ENCODE measurements around the gene PIGQ.

The PIGQ gene

DNA sequence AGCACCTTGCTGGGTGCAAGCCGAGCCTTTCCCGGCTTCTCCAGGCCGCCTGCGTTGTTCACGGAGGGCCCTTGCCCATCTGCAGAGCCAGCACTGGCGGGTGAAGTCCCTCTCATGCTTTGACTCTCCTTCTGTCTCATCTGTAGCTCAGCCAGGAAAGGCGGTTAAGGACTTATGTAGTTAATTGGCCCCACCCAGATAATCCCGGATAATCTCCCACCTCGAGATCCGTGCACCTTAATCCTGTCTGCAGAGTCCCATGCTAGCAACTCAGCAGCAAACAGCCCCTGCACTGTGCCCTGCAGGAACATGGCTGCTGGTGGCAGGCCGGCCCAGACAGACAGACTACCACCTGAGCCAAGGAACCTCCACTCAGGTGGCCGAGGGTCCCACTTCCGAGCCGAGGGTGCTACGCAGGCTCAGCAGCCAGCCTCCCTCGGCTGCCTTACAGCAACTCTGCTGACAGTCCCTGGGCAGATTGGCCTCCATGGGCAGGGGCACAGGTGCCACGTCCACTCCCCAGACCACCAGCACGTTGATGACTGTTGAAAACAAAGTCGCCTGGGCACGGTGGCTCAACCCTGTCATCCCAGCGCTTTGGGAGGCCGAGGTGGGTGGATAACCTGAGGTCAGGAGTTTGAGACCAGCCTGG, 37.0 kb downstream of the PIGQ start:
- DNase-seq (ENCODE audit: low read depth in 2 of 2): no peak

DNA sequence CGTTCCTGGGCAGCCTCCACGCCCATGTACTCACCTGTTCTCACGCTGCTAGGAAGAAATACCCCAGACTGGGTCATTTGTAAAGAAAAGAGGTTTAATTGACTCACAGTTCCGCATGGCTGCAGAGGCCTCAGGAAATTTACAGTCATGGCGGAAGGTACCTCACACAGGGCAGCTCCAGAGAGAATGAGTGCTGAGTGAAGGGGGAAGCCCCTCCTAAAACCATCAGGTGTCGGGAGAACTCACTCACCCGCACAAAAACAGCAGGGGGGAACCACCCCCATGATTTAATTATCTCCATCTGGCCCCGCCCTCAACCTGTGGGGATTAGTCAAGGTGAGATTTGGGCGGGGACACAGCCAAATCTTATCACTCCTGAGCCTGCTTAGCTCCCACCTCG, 38.3 kb downstream of the PIGQ start:
- peak in 1 of 2 experiments; percentile 44 for DNase-seq (ENCODE audit: low read depth in 2 of 2)

DNA sequence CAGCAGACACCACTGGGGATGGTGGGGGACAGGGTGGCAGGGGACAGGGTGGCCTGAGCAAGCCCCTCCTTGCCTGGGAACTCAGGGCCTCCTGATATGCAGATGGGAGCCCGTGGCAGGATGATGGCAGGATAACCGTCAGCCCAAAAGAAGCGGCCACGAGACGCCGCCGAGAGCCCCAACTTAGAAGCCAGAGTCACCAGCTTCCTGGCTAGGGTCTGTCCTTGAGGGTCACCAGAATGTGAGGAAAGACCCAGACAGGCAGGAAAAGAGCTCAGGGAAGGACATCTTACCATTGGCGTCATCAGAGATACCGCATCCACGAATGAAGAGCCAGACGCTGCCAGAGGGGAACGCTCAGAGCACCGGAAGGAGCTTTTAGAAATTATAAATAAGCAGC, 39.5 kb downstream of the PIGQ start:
- DNase-seq (ENCODE audit: low read depth in 2 of 2): no peak

DNA sequence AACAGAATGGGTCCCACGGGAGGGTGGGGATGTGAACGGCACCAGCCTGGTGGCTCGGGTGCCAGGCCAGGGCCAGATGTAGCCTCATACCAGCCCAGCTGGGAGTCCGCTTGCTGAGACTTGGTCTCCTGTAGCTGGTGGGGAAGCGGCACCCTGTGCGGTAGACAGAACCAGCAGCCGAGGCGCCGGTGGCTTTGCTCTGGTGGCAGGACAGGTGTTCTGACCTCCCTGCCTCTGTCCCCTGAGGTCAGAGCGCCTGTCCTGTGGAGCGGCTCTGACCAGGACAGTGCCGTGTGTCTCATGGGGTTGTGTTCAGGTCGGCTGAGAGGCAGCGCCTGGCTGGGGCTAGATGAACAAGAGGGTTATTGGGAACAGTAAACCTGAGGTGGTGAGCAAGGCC, 40.2 kb downstream of the PIGQ start:
- DNase-seq (ENCODE audit: low read depth in 2 of 2): no peak

DNA sequence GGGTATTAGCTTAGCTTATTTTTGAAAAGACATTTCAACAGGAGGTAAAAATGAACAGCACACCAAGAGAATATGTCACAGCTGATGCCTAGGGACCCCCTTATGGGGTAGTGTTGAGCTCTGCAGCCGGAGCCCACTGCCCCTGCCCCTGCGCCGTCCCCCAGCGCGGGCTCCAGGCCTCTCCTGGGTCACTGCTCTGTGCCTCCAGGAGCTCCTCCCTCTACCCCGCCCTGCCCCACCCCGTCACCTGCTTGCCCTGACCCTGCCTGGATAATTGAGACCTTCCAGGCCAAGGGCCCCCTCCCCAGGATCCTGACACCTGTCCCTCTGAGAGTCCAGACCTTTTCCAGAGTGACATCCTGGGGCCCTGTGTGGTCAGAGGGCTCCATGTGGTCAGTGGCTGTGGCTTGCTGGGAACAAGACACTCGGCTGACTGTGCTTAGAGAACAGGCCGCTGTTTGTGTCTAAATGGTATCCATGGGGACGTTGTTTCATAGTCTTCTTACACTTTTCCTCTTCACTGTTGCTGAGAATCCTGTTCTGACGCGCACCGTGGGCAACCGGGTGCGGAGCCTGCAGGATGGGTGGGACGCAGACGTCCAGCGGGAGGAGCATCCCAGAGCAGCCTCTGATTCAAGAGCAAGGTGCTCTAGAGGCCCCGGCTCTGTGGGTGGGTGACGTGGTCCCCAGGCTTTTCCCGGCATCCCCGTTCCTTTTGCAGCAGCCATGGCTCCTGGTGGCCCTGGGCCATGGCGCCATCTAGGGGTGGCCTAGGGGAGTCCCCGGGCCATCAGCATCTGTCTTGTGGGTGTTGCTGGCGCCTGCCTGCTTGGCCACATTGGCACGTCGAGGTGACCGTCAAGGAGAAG, 41.0 kb downstream of the PIGQ start:
- peak in 1 of 2 experiments; percentile 32 for DNase-seq (ENCODE audit: low read depth in 2 of 2)

DNA sequence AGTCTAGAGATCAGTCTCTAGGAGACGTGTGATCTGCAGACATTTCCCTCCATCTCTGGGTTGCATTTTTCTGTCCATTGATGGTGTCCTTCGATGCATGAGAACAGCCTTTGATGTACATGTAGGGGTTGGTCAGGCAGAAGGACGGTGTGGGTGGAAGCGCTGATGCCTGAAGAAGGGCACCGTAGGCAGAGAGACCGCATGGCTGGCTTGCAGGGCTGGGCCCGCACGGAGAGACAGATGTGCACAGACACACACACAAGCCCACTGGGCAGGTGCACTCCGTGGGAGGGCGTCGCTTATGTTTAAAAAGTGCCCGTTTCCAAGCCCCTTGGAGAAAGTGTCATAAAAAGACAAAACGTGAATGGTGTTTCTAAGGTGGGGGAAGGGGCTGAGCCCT, 45.4 kb downstream of the PIGQ start:
- DNase-seq (ENCODE audit: low read depth in 2 of 2): no peak

DNA sequence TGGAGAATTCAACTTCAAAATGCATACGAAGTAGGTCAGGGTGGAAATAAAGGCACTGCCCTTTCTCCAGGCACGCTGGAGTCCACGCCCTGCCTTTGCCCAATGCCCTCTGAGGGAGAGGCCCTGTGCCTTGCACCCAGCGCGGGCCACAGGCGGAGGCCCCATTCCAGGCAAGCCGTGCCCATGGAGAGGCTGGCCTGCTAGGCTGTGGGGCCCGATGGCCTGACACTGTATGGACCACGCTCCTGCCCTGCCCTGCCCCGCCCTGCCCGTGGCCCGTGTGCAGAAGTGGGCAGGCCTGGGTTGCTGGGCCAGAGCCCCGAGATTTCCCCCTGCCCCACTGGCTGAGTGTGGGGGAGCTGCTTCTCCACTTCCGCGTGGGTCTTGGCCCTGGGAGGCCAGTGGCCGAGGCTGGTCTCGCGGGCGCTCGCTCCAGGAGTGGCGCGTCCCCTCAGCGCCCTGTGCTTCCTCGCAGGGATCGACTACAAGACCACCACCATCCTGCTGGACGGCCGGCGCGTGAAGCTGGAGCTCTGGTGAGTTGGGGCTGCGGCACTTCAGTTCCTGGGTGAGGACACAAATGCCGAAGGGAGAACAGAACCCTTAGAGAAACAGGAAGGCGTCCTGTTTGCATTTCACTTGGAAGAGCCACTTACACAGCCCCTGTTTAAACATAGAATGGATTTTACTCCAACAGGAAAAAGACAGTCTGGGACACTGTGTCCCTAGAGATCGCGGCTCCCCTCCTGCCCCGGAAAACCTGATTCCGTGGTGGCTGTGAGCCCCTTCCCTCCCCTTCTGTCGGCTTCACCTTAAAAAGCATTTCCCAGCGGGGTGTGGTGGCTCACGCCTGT, 47.2 kb downstream of the PIGQ start:
- no peak for DNase-seq (ENCODE audit: low read depth in 2 of 2)

DNA sequence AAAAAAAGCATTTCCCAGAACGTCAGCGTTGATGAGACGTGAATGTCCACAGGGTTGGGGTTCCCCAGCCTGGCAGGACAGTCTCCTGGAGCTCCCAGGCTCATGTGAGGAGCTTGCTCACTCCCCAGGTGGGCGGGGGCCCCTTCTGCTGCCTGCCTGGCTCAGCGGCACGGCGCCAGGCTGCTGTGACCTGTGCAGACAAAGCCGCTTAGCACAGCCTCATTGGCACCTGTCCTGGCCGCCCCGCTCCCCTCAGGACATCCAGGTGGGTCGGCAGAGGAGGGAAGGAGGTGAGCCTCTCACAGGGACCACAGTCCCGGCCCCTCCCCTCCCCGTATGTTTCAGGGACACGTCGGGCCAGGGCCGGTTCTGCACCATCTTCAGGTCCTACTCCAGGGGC, 48.1 kb downstream of the PIGQ start:
- DNase-seq (ENCODE audit: low read depth in 2 of 2): no peak

DNA sequence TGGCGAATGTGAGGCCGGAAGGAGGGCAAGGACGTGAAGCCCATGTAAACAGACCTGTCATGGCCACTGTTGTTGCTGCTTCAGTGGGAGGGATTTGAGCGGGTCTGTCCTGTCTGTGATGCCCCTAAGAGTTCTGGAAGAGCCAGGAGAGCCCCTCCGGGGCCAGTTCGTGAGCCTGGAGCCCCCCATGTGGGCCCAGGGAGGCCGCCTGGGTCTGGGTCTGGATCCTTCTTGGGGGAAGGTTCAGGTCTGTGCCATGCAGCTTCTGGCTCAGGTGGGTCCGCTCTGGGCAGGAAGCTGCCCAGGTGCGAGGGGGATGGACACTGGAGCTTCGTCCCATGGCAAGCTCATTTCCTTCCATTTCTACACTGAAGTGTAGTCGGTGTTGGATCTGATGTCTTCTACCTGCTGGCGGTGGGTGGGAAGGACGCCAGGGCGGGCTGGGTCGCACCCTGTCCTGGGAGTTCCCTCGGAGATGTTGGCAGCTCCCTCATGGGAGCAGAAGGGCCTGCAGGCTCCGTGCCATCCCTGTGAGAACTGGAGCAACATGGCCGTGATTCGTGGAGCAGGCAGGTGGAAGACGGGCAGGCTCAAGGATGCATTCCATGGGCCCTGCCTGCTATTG, 49.8 kb downstream of the PIGQ start:
- DNase-seq (ENCODE audit: low read depth in 2 of 2): no peak

DNA sequence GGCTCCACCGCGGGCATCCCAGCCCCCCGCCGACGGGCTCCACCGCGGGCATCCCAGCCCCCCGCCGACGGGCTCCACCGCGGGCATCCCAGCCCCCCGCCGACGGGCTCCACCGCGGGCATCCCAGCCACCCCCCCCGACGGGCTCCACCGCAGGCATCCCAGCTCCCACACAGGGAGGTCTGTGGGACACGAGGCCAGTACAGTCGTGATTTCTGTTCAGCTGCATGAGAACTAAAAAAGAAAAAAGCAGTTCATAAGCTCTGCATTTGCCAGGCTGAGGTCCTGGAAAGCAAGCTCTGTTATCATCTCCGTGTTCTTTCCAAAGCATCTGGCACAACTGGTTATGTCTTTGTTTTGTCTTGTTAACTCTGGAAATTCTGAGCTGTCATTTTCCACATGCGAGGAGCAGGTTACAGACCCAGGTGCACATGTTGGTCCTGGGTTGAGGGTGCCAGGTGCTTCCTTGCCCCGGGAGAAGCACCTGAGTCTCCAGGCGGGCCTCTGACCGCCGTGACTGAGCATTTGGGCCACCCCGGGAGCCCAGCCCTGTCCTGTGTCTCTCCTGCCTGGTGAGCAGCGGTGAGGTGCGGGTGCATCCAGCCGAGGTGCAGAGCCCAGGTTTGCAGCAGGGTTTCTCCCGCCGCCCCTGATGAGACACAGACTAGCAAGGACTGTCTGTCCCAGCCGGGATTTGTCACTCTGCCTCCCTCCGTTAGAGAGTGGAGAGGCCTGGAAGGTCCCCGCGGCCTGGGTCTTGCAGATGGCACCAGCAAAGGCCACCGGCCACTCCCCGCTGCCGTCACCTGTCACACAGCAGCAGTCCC, 51.1 kb downstream of the PIGQ start:
- DNase-seq (ENCODE audit: low read depth in 2 of 2): no peak

DNA sequence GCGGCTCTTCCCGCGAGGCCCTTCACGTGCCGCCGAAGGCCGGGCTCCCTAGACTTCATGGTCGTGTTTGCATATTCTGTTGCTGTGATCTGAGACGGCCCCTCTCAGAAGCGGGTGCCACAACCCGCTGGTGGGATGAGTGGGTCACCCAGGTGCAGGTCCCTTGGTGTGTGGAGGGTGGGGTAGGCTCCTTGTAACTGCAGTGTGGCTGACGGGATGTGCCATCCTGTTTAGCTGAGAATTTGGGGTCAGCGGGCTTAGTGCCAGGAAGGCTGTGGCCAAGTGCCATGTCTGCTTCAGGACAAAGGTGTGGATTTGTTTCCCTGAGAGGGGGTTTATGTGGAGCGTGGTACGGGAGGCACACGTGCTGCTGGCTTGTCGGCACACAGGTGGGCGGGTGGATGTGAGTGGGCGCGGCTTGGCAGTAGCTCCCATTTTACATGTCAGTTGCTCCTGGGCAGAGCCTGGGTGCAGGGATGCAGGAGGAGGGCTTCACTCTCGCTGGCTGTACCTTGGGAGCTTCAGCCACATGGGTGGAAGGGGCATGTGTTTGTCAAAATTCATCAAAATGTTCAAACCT, 51.8 kb downstream of the PIGQ start:
- no peak for DNase-seq (ENCODE audit: low read depth in 2 of 2)

DNA sequence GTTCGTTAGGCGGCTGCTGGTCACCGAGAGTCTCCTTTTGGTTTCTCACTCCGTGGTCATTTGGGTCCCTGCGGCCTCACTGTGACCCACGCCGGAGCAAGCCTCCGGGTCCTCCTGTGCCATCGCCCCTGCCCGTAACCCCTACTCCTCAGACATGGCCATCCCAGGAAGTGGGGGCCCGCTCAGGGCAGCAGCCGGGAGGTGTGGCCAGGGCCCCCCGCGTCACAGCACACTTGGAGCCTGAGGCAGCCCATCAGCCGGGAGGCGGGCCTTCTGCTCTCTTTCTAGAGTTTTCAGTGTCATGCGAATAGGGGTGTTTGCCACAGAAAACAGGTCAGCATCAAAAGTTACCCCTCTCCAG, 53.1 kb downstream of the PIGQ start:
- DNase-seq (ENCODE audit: low read depth in 2 of 2): no peak

DNA sequence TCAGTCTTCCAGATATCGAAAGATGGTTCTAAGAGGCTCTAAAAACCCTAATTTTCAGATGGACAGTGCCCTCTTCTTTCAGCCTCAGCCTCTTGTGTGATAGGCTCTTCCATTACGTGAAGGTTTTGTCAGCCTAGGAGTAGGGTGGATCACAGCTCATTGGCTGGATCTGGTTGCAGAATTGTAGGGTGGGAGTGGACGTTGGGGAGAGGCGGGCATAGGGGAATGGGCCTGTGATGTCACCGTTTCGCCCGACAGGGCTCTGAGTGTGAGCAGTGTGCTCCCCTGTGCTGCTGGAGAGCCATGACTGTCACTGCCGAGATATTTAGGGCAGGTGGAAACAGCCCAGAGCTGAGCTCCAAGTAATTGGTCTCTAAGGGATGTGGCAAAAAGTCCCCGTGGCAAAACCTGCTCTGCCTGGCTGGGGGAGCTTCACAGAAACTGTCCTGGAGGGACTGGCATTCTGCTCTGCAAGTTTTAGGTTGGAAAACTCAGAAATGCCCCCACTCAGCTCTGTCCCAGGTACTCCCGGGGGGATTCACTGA, 54.8 kb downstream of the PIGQ start:
- no peak for DNase-seq (ENCODE audit: low read depth in 2 of 2)

DNA sequence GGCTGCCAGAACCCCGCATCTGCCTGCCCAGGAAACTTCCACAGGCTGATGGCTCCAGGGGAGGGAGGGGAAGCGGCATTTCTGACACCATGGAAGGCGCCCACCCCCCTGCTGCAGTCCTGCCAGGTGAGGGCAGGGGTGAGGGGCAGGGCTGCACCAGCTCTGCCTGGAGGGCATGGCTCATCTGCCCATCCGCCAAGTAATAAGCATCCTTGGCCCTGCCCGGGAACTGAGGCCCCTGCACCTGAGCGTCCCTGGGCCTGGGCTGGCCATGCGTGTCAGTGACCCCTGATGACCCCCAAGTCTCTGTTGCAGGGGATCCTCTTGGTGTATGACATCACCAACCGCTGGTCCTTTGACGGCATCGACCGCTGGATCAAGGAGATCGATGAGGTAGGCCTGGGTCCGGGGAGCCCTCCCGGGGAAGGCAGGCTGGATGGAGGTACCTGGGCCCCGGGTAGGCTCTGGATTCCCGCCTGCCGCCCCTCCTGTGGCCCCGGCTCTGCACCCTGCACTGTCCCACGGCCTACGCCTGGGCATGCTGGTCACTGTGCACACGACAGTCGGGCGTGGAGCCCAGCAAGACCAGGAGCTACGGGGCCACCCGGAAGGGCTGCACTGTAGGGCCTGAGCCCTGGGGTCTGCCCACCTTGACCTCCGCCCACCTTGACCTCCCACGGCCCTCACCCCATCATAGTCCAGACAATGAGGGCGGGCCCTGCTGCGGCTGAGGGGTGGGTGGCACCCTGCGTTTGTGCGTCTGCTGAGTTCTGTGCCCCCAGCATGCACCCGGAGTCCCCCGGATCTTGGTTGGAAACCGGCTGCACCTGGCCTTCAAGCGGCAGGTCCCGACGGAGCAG, 55.6 kb downstream of the PIGQ start:
- no peak for DNase-seq (ENCODE audit: low read depth in 2 of 2)

DNA sequence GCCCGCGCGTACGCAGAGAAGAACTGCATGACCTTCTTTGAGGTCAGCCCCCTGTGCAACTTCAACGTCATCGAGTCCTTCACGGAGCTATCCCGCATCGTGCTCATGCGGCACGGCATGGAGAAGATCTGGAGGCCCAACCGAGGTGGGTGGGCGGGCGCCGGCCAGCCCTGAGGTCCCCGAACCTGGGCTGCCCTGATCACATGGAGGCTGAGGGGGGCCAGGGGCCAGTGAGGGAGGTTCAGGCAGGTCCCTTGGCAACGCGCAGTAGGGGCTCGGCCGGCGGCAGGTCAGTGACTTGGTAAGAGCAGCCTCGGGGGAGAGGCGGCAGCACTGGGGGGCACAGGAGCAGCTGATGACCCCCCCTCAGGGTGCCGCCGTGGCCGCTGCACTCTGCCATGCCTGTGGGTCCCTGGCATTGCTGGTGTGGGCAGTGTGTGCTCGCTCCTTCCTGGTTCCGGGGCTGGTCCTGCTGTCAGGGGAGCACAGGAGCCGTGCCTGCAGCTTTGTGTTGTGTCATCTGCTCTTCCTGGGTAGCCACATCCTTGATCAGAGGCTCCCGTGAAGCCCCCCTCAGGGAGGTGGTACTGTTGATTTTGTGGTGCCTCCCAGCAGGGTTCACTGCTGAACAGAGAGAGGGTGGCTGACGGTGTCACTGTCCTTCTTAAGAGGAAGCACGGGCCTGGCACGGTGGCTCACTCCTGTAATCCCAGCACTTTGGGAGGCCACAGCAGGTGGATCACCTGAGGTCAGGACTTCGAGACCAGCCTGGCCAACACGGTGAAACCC, 56.4 kb downstream of the PIGQ start:
- no peak for DNase-seq (ENCODE audit: low read depth in 2 of 2)

DNA sequence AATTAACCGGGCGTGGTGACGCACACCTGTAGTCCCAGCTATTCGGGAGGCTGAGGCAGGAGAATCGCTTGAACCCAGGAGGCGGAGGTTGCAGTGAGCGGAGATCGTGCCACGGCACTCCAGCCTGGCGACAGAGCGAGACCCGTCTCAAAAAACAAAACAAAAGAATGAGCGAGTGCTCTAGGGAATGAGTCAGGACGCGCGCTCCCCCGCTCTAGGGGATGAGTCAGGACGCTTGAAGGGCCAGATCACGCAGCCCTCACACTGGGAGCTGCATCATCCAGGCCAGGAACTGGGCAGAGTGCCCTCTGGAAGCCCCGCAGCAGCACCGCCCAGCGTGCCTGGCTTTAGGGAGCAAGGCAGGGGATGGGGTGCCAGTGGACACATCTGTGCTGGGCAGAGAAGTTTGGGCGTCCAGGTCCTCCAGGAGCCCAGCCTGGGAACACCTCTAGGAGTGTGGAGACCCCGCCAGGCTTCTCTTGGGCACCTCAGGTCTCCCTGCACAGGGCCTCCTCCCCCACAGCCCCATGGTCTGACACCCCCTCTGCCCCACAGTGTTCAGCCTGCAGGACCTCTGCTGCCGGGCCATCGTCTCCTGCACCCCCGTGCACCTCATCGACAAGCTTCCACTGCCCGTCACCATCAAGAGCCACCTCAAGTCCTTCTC, 57.2 kb downstream of the PIGQ start:
- DNase-seq (ENCODE audit: low read depth in 2 of 2): no peak

DNA sequence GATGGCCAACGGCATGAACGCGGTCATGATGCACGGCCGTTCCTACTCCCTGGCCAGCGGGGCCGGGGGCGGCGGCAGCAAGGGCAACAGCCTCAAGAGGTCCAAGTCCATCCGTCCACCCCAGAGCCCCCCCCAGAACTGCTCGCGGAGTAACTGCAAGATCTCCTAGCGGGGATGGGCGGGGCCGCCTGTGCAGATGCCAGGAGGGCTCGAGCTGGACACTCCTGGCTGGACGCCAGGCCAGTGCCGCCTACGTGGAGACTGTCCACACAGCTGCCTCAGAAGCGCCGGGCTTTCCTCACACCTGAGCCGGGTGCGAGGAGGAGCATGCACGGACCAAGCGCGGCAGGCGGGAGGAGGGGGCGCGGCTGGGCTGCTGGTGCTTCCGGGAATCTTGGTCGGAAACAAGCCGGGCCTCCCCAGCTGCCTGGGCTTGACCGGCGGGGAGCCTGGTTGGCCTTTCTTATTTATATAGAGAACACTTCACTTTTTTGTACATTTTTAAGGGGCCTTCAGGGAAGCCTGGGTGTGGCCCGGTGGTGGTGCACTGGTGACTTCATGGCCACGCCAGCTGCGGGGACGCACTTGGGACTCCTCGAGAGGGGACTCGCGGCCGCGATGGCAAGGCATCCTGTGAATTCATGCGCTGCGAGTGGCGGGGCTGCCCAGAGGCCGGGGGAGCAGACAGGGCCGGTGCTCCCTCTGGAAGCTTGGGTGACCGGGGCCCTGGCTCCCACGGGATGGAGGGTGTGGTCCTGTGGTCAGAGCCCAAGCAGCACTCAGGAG, 57.9 kb downstream of the PIGQ start:
- DNase-seq (ENCODE audit: low read depth in 2 of 2): no peak

Measured in stimulated activated CD4-positive, alpha-beta T cell treated with anti-CD3 and anti-CD28 coated beads, Interleukin-12 subunit alpha, Interleukin-12 subunit beta, amount 100 ng/mL, for 24 hours (primary cell).